Activated T-helper 2 cell treated with anti-CD3 and anti-CD28 coated beads, Interferon-gamma antibody, Interleukin-2, Interleukin-4, amounts not matched to agents 10 μg/mL and 5 μg/mL and 100 μg/mL, durations not matched to agents 14 hours and 24 hours and 36 hours (primary cell): ENCODE results near the gene GABRA5. TPM values are rescaled to one million over a fixed set of nuclear protein-coding genes. Genes with fewer than 3 reads are reported as not detected.

Experiments used
- DNase-seq: peaks from one replicate; pipeline ENCODE4 v3.0.0; 2021; ENCODE audit warnings: low spot score
- H3K27ac Mint-ChIP-seq: one replicate; pipeline ENCODE4 v1.8.0; 2021; ENCODE audit warnings: mixed read lengths
- H3K27me3 Mint-ChIP-seq: one replicate; pipeline ENCODE4 v1.8.0; 2021; ENCODE audit warnings: low read depth, mixed read lengths
- H3K36me3 Mint-ChIP-seq: one replicate; pipeline ENCODE4 v1.8.0; 2021; ENCODE audit warnings: low read depth, mixed read lengths
- H3K4me1 Mint-ChIP-seq: one replicate; pipeline ENCODE4 v1.8.0; 2021; ENCODE audit warnings: low read depth, mixed read lengths
- H3K4me3 Mint-ChIP-seq: one replicate; pipeline ENCODE4 v1.8.0; 2021; ENCODE audit warnings: low read depth, mild to moderate bottlenecking, moderate library complexity, mixed read lengths
- H3K9me3 Mint-ChIP-seq: one replicate; pipeline ENCODE4 v1.8.0; 2021; ENCODE audit warnings: mixed read lengths
- intact Hi-C: fragments of 100-400 bp; cut with micrococcal nuclease; formaldehyde crosslinking; loops from one replicate; pipeline ENCODE4 v1.15.1; 2023
- total RNA-seq: library from RNA; stranded (reverse); gene quantifications from 2 replicates; pipeline ENCODE4 v1.2.3, GENCODE V29; 2022

GABRA5 gene
- total RNA-seq, 1 donor from 2014 or later = not detected

- Mint-ChIP-seq H3K27ac (no peak overlapping the region), H3K4me3 (no peak overlapping the region), H3K4me1 (no peaks in the 10 kb centered on the region), H3K9me3 (no peaks in the 10 kb centered on the region), H3K27me3 (peaks cover 18% of the 10 kb centered on the region), H3K36me3 (no peaks in the 10 kb centered on the region)
- DNase-seq = no peak
- intact Hi-C loops = no loop called here
Measured at GRCh38 chr15:26867200-26868007, 542 bp downstream of the GABRA5 start.

GRCh38 chr15:26868029-26868685, 1.3 kb downstream of the GABRA5 start:
- no peak overlapping the region for H3K27ac Mint-ChIP-seq
- H3K4me1 Mint-ChIP-seq = no peaks in the 10 kb centered on the region
- no peak overlapping the region for H3K4me3 Mint-ChIP-seq
- H3K9me3 Mint-ChIP-seq = no peaks in the 10 kb centered on the region
- H3K27me3 Mint-ChIP-seq = peaks cover 18% of the 10 kb centered on the region
- no peaks in the 10 kb centered on the region for H3K36me3 Mint-ChIP-seq
- intact Hi-C loops = no loop called here
- no peak for DNase-seq

- no peak overlapping the region for H3K4me3 Mint-ChIP-seq
- no peaks in the 10 kb centered on the region for H3K36me3 Mint-ChIP-seq
- intact Hi-C loops = no loop called here
- no peaks in the 10 kb centered on the region for H3K4me1 Mint-ChIP-seq
- no peaks in the 10 kb centered on the region for H3K9me3 Mint-ChIP-seq
- H3K27ac Mint-ChIP-seq = no peak overlapping the region
- no peak for DNase-seq
- peaks cover 18% of the 10 kb centered on the region for H3K27me3 Mint-ChIP-seq
Measured at GRCh38 chr15:26869628-26870027, 2.8 kb downstream of the GABRA5 start.

- H3K36me3 Mint-ChIP-seq = no peaks in the 10 kb centered on the region
- intact Hi-C loops = no loop called here
- no peak overlapping the region for H3K4me3 Mint-ChIP-seq
- no peak overlapping the region for H3K27ac Mint-ChIP-seq
- H3K4me1 Mint-ChIP-seq = no peaks in the 10 kb centered on the region
- no peaks in the 10 kb centered on the region for H3K9me3 Mint-ChIP-seq
- H3K27me3 Mint-ChIP-seq = peaks cover 15% of the 10 kb centered on the region
- DNase-seq = no peak
Measured at GRCh38 chr15:26870346-26870745, 3.5 kb downstream of the GABRA5 start.

- DNase-seq = no peak
- Mint-ChIP-seq H3K36me3 (no peaks in the 10 kb centered on the region), H3K4me3 (no peak overlapping the region), H3K9me3 (no peaks in the 10 kb centered on the region), H3K27me3 (peaks cover 9% of the 10 kb centered on the region), H3K27ac (no peak overlapping the region), H3K4me1 (no peaks in the 10 kb centered on the region)
- intact Hi-C loops = no loop called here
Measured at GRCh38 chr15:26872206-26872605, 5.3 kb downstream of the GABRA5 start.

GRCh38 chr15:26873846-26874245, 7.0 kb downstream of the GABRA5 start:
- H3K4me3 Mint-ChIP-seq = no peak overlapping the region
- no peaks in the 10 kb centered on the region for H3K36me3 Mint-ChIP-seq
- intact Hi-C loops = no loop called here
- H3K4me1 Mint-ChIP-seq = no peaks in the 10 kb centered on the region
- peaks cover 4% of the 10 kb centered on the region for H3K27me3 Mint-ChIP-seq
- H3K27ac Mint-ChIP-seq = no peak overlapping the region
- H3K9me3 Mint-ChIP-seq = no peaks in the 10 kb centered on the region
- no peak for DNase-seq

- no peaks in the 10 kb centered on the region for H3K9me3 Mint-ChIP-seq
- DNase-seq = no peak
- H3K36me3 Mint-ChIP-seq = no peaks in the 10 kb centered on the region
- H3K4me3 Mint-ChIP-seq = no peak overlapping the region
- no peaks in the 10 kb centered on the region for H3K27me3 Mint-ChIP-seq
- intact Hi-C loops = no loop called here
- H3K27ac Mint-ChIP-seq = no peak overlapping the region
- no peaks in the 10 kb centered on the region for H3K4me1 Mint-ChIP-seq
Measured at GRCh38 chr15:26874774-26875475, 8.1 kb downstream of the GABRA5 start.

GRCh38 chr15:26875476-26875850, 8.6 kb downstream of the GABRA5 start:
- Mint-ChIP-seq H3K27ac (no peak overlapping the region), H3K4me1 (no peaks in the 10 kb centered on the region), H3K4me3 (no peak overlapping the region), H3K36me3 (no peaks in the 10 kb centered on the region), H3K27me3 (no peaks in the 10 kb centered on the region), H3K9me3 (no peaks in the 10 kb centered on the region)
- no peak for DNase-seq
- intact Hi-C loops = no loop called here

- Mint-ChIP-seq H3K27ac (no peak overlapping the region), H3K36me3 (no peaks in the 10 kb centered on the region), H3K4me3 (no peak overlapping the region), H3K4me1 (no peaks in the 10 kb centered on the region), H3K27me3 (no peaks in the 10 kb centered on the region), H3K9me3 (no peaks in the 10 kb centered on the region)
- no peak for DNase-seq
- intact Hi-C loops = no loop called here
Measured at GRCh38 chr15:26877831-26878230, 11.0 kb downstream of the GABRA5 start.

GRCh38 chr15:26879706-26880105, 12.8 kb downstream of the GABRA5 start:
- intact Hi-C loops = no loop called here
- H3K4me3 Mint-ChIP-seq = no peak overlapping the region
- H3K36me3 Mint-ChIP-seq = no peaks in the 10 kb centered on the region
- H3K9me3 Mint-ChIP-seq = no peaks in the 10 kb centered on the region
- H3K27me3 Mint-ChIP-seq = no peaks in the 10 kb centered on the region
- DNase-seq = no peak
- H3K4me1 Mint-ChIP-seq = no peaks in the 10 kb centered on the region
- H3K27ac Mint-ChIP-seq = no peak overlapping the region

- no peak overlapping the region for H3K27ac Mint-ChIP-seq
- no peaks in the 10 kb centered on the region for H3K9me3 Mint-ChIP-seq
- H3K4me3 Mint-ChIP-seq = no peak overlapping the region
- H3K36me3 Mint-ChIP-seq = no peaks in the 10 kb centered on the region
- intact Hi-C loops = no loop called here
- no peaks in the 10 kb centered on the region for H3K27me3 Mint-ChIP-seq
- H3K4me1 Mint-ChIP-seq = no peaks in the 10 kb centered on the region
- DNase-seq = no peak
Measured at GRCh38 chr15:26882112-26882511, 15.2 kb downstream of the GABRA5 start.

GRCh38 chr15:26882616-26883365, 15.9 kb downstream of the GABRA5 start:
- H3K27me3 Mint-ChIP-seq = no peaks in the 10 kb centered on the region
- H3K4me1 Mint-ChIP-seq = no peaks in the 10 kb centered on the region
- no peak overlapping the region for H3K4me3 Mint-ChIP-seq
- DNase-seq = no peak
- no peaks in the 10 kb centered on the region for H3K9me3 Mint-ChIP-seq
- no peaks in the 10 kb centered on the region for H3K36me3 Mint-ChIP-seq
- intact Hi-C loops = no loop called here
- no peak overlapping the region for H3K27ac Mint-ChIP-seq
